ENCODE measurements around the gene PROC.

PROC gene

GRCh38 chr2:127437781-127438726 is 19.8 kb downstream of the PROC start:
- Histone ChIP-seq H3K27me3 (ENCODE audit: control insufficient read depth in 1 of 2, insufficient read depth in 1 of 2, low read length in 2 of 2) (no peaks in the 10 kb centered on the region), H3K36me3 (ENCODE audit: control insufficient read depth in 1 of 2, insufficient read depth in 2 of 2, low read depth in 1 of 2, low read length in 2 of 2) (peaks cover 0 to 4% of the 10 kb centered on the region in 2 experiments), H4K8ac (ENCODE audit: low read length) (no peak overlapping the region), H3K4me3 (ENCODE audit: insufficient read depth in 1 of 2, low read depth in 1 of 2, low read length in 2 of 2) (no peak overlapping the region), H3K23ac (ENCODE audit: low read length in 2 of 2) (no peak overlapping the region), H2BK12ac (ENCODE audit: low read length in 2 of 2) (no peak overlapping the region), H3K18ac (ENCODE audit: low read depth in 1 of 2, low read length in 2 of 2) (no peak overlapping the region), H2BK5ac (ENCODE audit: low read depth, low read length, poor library complexity, severe bottlenecking) (no peak overlapping the region), H3K4ac (ENCODE audit: low read depth in 1 of 2, low read length in 2 of 2) (no peak overlapping the region), H2AK5ac (ENCODE audit: low read length, severe bottlenecking) (no peak overlapping the region), H3K4me2 (ENCODE audit: low read length, poor library complexity, severe bottlenecking) (no peak overlapping the region), H3K9me3 (ENCODE audit: control insufficient read depth, low read length) (peaks cover 11% of the 10 kb centered on the region), H2AFZ (ENCODE audit: low read depth, low read length) (no peak overlapping the region), H3K79me1 (replicated peaks; ENCODE audit: low read length, poor library complexity, severe bottlenecking) (no peaks in the 10 kb centered on the region), H3K4me1 (ENCODE audit: control insufficient read depth, insufficient read depth, low read depth, low read length) (peaks cover 1% of the 10 kb centered on the region), H3K9ac (ENCODE audit: low read length) (no peak overlapping the region), H4K91ac (ENCODE audit: low read length) (no peak overlapping the region), H2BK120ac (ENCODE audit: low read depth, low read length) (no peak overlapping the region), H3K27ac (ENCODE audit: low read length, poor library complexity, severe bottlenecking) (no peak overlapping the region), H3K14ac (ENCODE audit: low read length in 2 of 2) (no peak overlapping the region), H2BK15ac (ENCODE audit: low read depth, poor library complexity, severe bottlenecking) (no peak overlapping the region)
- DNase-seq: no peak
- WGBS: 77% methylated on average over 12 of the region's 13 CpGs

GRCh38 chr2:127439343-127439742 is 21.1 kb downstream of the PROC start:
- Histone ChIP-seq H3K4me1 (ENCODE audit: control insufficient read depth, insufficient read depth, low read depth, low read length) (peaks cover 1% of the 10 kb centered on the region), H3K18ac (ENCODE audit: low read depth in 1 of 2, low read length in 2 of 2) (no peak overlapping the region), H3K79me1 (replicated peaks; ENCODE audit: low read length, poor library complexity, severe bottlenecking) (no peaks in the 10 kb centered on the region), H2AFZ (ENCODE audit: low read depth, low read length) (no peak overlapping the region), H3K36me3 (ENCODE audit: control insufficient read depth in 1 of 2, insufficient read depth in 2 of 2, low read depth in 1 of 2, low read length in 2 of 2) (peaks cover 0 to 4% of the 10 kb centered on the region in 2 experiments), H3K9ac (ENCODE audit: low read length) (no peak overlapping the region), H2BK120ac (ENCODE audit: low read depth, low read length) (no peak overlapping the region), H2AK5ac (ENCODE audit: low read length, severe bottlenecking) (no peak overlapping the region), H2BK5ac (ENCODE audit: low read depth, low read length, poor library complexity, severe bottlenecking) (no peak overlapping the region), H3K4me3 (ENCODE audit: insufficient read depth in 1 of 2, low read depth in 1 of 2, low read length in 2 of 2) (no peak overlapping the region), H3K27ac (ENCODE audit: low read length, poor library complexity, severe bottlenecking) (no peak overlapping the region), H3K14ac (ENCODE audit: low read length in 2 of 2) (no peak overlapping the region), H3K4me2 (ENCODE audit: low read length, poor library complexity, severe bottlenecking) (no peak overlapping the region), H3K23ac (ENCODE audit: low read length in 2 of 2) (no peak overlapping the region), H3K9me3 (ENCODE audit: control insufficient read depth, low read length) (peaks cover 11% of the 10 kb centered on the region), H4K8ac (ENCODE audit: low read length) (no peak overlapping the region), H3K4ac (ENCODE audit: low read depth in 1 of 2, low read length in 2 of 2) (no peak overlapping the region), H2BK12ac (ENCODE audit: low read length in 2 of 2) (no peak overlapping the region), H2BK15ac (ENCODE audit: low read depth, poor library complexity, severe bottlenecking) (no peak overlapping the region), H3K27me3 (ENCODE audit: control insufficient read depth in 1 of 2, insufficient read depth in 1 of 2, low read length in 2 of 2) (no peaks in the 10 kb centered on the region), H4K91ac (ENCODE audit: low read length) (no peak overlapping the region)
- no peak for DNase-seq
- 55% methylated on average over 4 of the region's 5 CpGs for WGBS

GRCh38 chr2:127448526-127448925 is 30.3 kb downstream of the PROC start:
- Histone ChIP-seq H3K4me2 (ENCODE audit: low read length, poor library complexity, severe bottlenecking) (no peak overlapping the region), H3K79me1 (replicated peaks; ENCODE audit: low read length, poor library complexity, severe bottlenecking) (no peaks in the 10 kb centered on the region), H3K9me3 (ENCODE audit: control insufficient read depth, low read length) (no peaks in the 10 kb centered on the region), H2BK15ac (ENCODE audit: low read depth, poor library complexity, severe bottlenecking) (no peak overlapping the region), H3K4me3 (ENCODE audit: insufficient read depth in 1 of 2, low read depth in 1 of 2, low read length in 2 of 2) (no peak overlapping the region), H3K9ac (ENCODE audit: low read length) (no peak overlapping the region), H3K23ac (ENCODE audit: low read length in 2 of 2) (no peak overlapping the region), H4K8ac (ENCODE audit: low read length) (no peak overlapping the region), H2BK120ac (ENCODE audit: low read depth, low read length) (no peak overlapping the region), H2AK5ac (ENCODE audit: low read length, severe bottlenecking) (no peak overlapping the region), H3K36me3 (ENCODE audit: control insufficient read depth in 1 of 2, insufficient read depth in 2 of 2, low read depth in 1 of 2, low read length in 2 of 2) (peaks cover 0 to 7% of the 10 kb centered on the region in 2 experiments), H3K27me3 (ENCODE audit: control insufficient read depth in 1 of 2, insufficient read depth in 1 of 2, low read length in 2 of 2) (no peaks in the 10 kb centered on the region), H2BK5ac (ENCODE audit: low read depth, low read length, poor library complexity, severe bottlenecking) (no peak overlapping the region), H3K4ac (ENCODE audit: low read depth in 1 of 2, low read length in 2 of 2) (no peak overlapping the region), H3K4me1 (ENCODE audit: control insufficient read depth, insufficient read depth, low read depth, low read length) (no peaks in the 10 kb centered on the region), H3K14ac (ENCODE audit: low read length in 2 of 2) (no peak overlapping the region), H2AFZ (ENCODE audit: low read depth, low read length) (no peak overlapping the region), H2BK12ac (ENCODE audit: low read length in 2 of 2) (no peak overlapping the region), H3K27ac (ENCODE audit: low read length, poor library complexity, severe bottlenecking) (no peak overlapping the region), H4K91ac (ENCODE audit: low read length) (no peak overlapping the region), H3K18ac (ENCODE audit: low read depth in 1 of 2, low read length in 2 of 2) (no peak overlapping the region)
- no peak for DNase-seq
- WGBS: 97% methylated on average over 2 of the region's 2 CpGs

GRCh38 chr2:127449414-127449813 is 31.2 kb downstream of the PROC start:
- Histone ChIP-seq H2BK12ac (ENCODE audit: low read length in 2 of 2) (no peak overlapping the region), H4K91ac (ENCODE audit: low read length) (no peak overlapping the region), H3K27ac (ENCODE audit: low read length, poor library complexity, severe bottlenecking) (no peak overlapping the region), H3K4me3 (ENCODE audit: insufficient read depth in 1 of 2, low read depth in 1 of 2, low read length in 2 of 2) (no peak overlapping the region), H3K23ac (ENCODE audit: low read length in 2 of 2) (no peak overlapping the region), H3K9ac (ENCODE audit: low read length) (no peak overlapping the region), H3K18ac (ENCODE audit: low read depth in 1 of 2, low read length in 2 of 2) (no peak overlapping the region), H3K79me1 (replicated peaks; ENCODE audit: low read length, poor library complexity, severe bottlenecking) (no peaks in the 10 kb centered on the region), H3K4me2 (ENCODE audit: low read length, poor library complexity, severe bottlenecking) (no peak overlapping the region), H3K27me3 (ENCODE audit: control insufficient read depth in 1 of 2, insufficient read depth in 1 of 2, low read length in 2 of 2) (no peaks in the 10 kb centered on the region), H2BK15ac (ENCODE audit: low read depth, poor library complexity, severe bottlenecking) (no peak overlapping the region), H3K4ac (ENCODE audit: low read depth in 1 of 2, low read length in 2 of 2) (no peak overlapping the region), H4K8ac (ENCODE audit: low read length) (no peak overlapping the region), H2BK5ac (ENCODE audit: low read depth, low read length, poor library complexity, severe bottlenecking) (no peak overlapping the region), H3K4me1 (ENCODE audit: control insufficient read depth, insufficient read depth, low read depth, low read length) (no peaks in the 10 kb centered on the region), H2AK5ac (ENCODE audit: low read length, severe bottlenecking) (no peak overlapping the region), H2AFZ (ENCODE audit: low read depth, low read length) (no peak overlapping the region), H2BK120ac (ENCODE audit: low read depth, low read length) (no peak overlapping the region), H3K9me3 (ENCODE audit: control insufficient read depth, low read length) (no peaks in the 10 kb centered on the region), H3K36me3 (ENCODE audit: control insufficient read depth in 1 of 2, insufficient read depth in 2 of 2, low read depth in 1 of 2, low read length in 2 of 2) (peaks cover 0 to 8% of the 10 kb centered on the region in 2 experiments), H3K14ac (ENCODE audit: low read length in 2 of 2) (no peak overlapping the region)
- 93% methylated on average over 4 of the region's 4 CpGs for WGBS
- DNase-seq: no peak
